Right lobe of liver (tissue), 6 donors: Measurements from ENCODE around the gene DNAAF2. TPM values are rescaled to one million over a fixed set of nuclear protein-coding genes. Genes with fewer than 3 reads are reported as not detected.

Source experiments
- ATAC-seq, 4 donors: fragments of 200-7000 bp; cut with Tn5 transposase; one replicate each; pipeline ENCODE4 v1.9.1; 2020; ENCODE audit warnings: mild to moderate bottlenecking in 4 of 4, moderate library complexity in 4 of 4
- DNase-seq, 3 donors: peaks; one replicate each; pipeline ENCODE4 v3.0.0-alpha.2; 2020
- H3K27ac ChIP-seq, 3 donors: fragments of 200-600 bp; one replicate each; pipeline ENCODE4 v1.8.0; 2022
- H3K27me3 ChIP-seq, 2 donors: fragments of 200-600 bp; one replicate each; pipeline ENCODE4 v1.8.0; 2022
- H3K36me3 ChIP-seq, 4 donors: fragments of 200-600 bp; sonication (generic) in 1 of 4; one replicate each; pipeline versions ENCODE4 v1.5.1 to v1.8.0; 2017 to 2022; ENCODE audit warnings: control low read depth in 1 of 4
- H3K4me1 ChIP-seq, 4 donors: fragments of 200-600 bp; sonication (generic) in 1 of 4; one replicate each; pipeline versions ENCODE4 v1.5.1 to v1.8.0; 2017 to 2022; ENCODE audit warnings: control low read depth in 1 of 4
- H3K4me3 ChIP-seq, 3 donors: fragments of 200-600 bp; one replicate each; pipeline ENCODE4 v1.8.0; 2022
- H3K9me3 ChIP-seq, 4 donors: fragments of 200-600 bp; sonication (generic) in 1 of 4; one replicate each; pipeline versions ENCODE4 v1.5.1 to v1.8.0; 2017 to 2022; ENCODE audit warnings: control low read depth in 1 of 4
- CTCF ChIP-seq, 4 donors: fragments of 200-600 bp in 3 of 4; fragments of 450-650 bp in 1 of 4; IDR thresholded peaks; one replicate each; pipeline versions ENCODE4 v1.5.1 to v1.8.0; 2016 to 2022; ENCODE audit warnings: antibody characterized with exemption in 4 of 4, mild to moderate bottlenecking in 2 of 4
- POLR2A ChIP-seq: fragments of 450-650 bp; IDR thresholded peaks from one replicate; pipeline ENCODE4 v1.6.1; 2017; ENCODE audit warnings: antibody characterized with exemption, mild to moderate bottlenecking
- WGBS: methylation state at CpG from one replicate; pipeline ENCODE4 v1.1.6; 2018; ENCODE audit warnings: low coverage, low lambda C conversion rate; ENCODE audit not compliant: insufficient coverage; ENCODE audit errors: missing lambda C conversion rate; 5-methylcytosine and 5-hydroxymethylcytosine counted together
- intact Hi-C, 2 donors: fragments of 100-400 bp; cut with DNase I; formaldehyde crosslinking; loops; one replicate each; pipeline versions ENCODE4 v1.11.2 to v1.14.1; 2022
- small RNA-seq, 2 experiments: library from RNA; depleted of rRNA; stranded (forward); fragments of <200 nt; gene quantifications; one replicate each; pipeline ENCODE3, GENCODE V24; 2016
- total RNA-seq, 6 experiments: library from RNA; depleted of rRNA in 2 of 6; stranded (reverse); fragments of >200 nt in 2 of 6; fragmentation: NEBNext Ultra II Directional in 3 of 6; extraction: Animal tissue kit (Norgen Biotek cat#: 25700) in 3 of 6; gene quantifications; one replicate each; pipeline versions ENCODE4 v1.1.0 to v1.2.4, GENCODE V29; 2016 to 2023
- donor health status: DM: no; HTN: yes; CAD: no.
- donor health status: DM: no; HTN: no; CAD: no.
- donor health status: DM: no; HTN: no; CAD: no.
- donor health status: DM: no; HTN: yes; CAD: no.
- donor health status: DM: no; HTN: yes; CAD: no.

Gene DNAAF2
- total RNA-seq, 6 experiments from 2014 or later = 2.6 to 9.7 (median 6.0) TPM

DNA sequence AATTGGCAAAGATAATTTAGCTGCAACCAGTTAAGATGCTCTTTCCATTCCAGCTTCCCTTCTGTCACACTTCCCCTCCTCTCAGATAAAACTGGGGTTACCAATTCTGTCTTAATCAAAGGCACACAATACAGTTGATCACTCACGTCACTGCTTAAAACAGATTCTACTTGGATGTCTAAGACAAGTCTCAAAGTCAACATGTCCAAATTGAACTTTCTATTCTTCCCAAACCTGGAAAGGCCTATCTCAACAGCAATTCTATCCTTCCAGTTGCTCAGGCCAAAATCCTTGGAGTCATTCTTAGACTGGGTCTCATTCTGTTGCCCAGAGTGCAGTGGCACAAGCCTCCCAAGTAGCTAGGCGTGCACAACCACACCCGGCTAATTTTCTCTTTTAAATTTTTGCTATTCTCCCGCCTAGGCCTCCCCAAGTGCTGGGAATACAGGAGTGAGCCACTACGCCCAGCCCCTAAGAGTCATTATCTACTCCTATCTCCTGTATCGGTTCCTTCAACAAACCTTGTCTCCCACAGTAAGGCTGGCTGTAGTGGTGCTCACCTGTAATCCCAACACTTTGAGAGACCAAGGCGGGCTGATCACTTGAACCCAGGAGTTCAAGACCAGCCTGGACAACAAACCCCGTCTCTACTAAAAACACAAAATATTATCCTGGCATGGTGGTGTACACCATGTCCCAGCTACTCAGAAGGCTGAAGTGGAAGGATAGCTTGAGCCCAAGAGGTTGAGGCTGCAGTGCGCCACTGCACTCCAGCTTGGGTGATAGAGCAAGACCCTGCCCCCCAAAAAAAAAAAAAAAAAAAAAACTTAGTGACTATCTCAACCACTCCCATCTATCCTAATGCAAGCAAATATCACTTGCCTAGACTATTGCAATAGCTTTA is 53.6 kb downstream of the DNAAF2 start:
- Histone ChIP-seq H3K27ac (no peak overlapping the region), H3K36me3 (peaks cover 0 to 38% (median 12%) of the 10 kb centered on the region in 4 donors), H3K4me3 (no peak overlapping the region), H3K27me3 (no peaks in the 10 kb centered on the region), H3K9me3 (no peaks in the 10 kb centered on the region), H3K4me1 (peaks cover 0 to 26% (median 6%) of the 10 kb centered on the region in 4 donors)
- 73% methylated on average over 8 of the region's 9 CpGs for WGBS
- ATAC-seq (no peak), DNase-seq (no peak)
- intact Hi-C loops = no loop called here
- TF ChIP-seq POLR2A (no peak), CTCF (IDR thresholded peaks at IDR 0.05) (no peak)

GRCh38 chr14:49579841-49580240 is 55.2 kb downstream of the DNAAF2 start:
- TF ChIP-seq POLR2A (no peak), CTCF (IDR thresholded peaks at IDR 0.05) (no peak)
- ATAC-seq = no peak
- no peak overlapping the region for H3K4me3 ChIP-seq
- 100% methylated on average over 2 of the region's 2 CpGs for WGBS
- H3K27ac ChIP-seq = no peak overlapping the region
- no peaks in the 10 kb centered on the region for H3K27me3 ChIP-seq
- intact Hi-C loops = no loop called here
- peaks cover 0 to 20% (median 4%) of the 10 kb centered on the region in 4 donors for H3K4me1 ChIP-seq
- no peaks in the 10 kb centered on the region for H3K9me3 ChIP-seq
- DNase-seq = no peak
- H3K36me3 ChIP-seq = peaks cover 0 to 41% (median 13%) of the 10 kb centered on the region in 4 donors

GRCh38 chr14:49578141-49578540 is 56.9 kb downstream of the DNAAF2 start:
- intact Hi-C loops = no loop called here
- Histone ChIP-seq H3K27me3 (no peaks in the 10 kb centered on the region), H3K27ac (no peak overlapping the region), H3K9me3 (no peaks in the 10 kb centered on the region), H3K4me3 (no peak overlapping the region), H3K4me1 (peaks cover 0 to 3% (median 0%) of the 10 kb centered on the region in 4 donors), H3K36me3 (peaks cover 0 to 26% (median 9%) of the 10 kb centered on the region in 4 donors)
- ATAC-seq (no peak), DNase-seq (no peak)
- TF ChIP-seq POLR2A = no peak
- TF ChIP-seq CTCF (IDR thresholded peaks at IDR 0.05) = no peak
- 80% methylated on average over 1 of the region's 1 CpG for WGBS

Small RNAs within 50 kb of the gene (small RNA-seq; reads per million reads assigned to genes)
- 0 reads per million in 2 experiments for gene AL139099.3
- 0 reads per million in 2 experiments for gene AL139099.4
- gene RF00019 = 0 reads per million in 2 experiments
- gene RNU6ATAC30P = 0 reads per million in 2 experiments

Other genes starting within 250 kb of the DNAAF2 start
- 1,000 to 10,000 TPM in 2 of 6 experiments, 100 to 1,000 TPM in 4; 431 to 1,761 (median 531) TPM for gene RPS29, start 48.9 kb downstream of the DNAAF2 start, total RNA-seq
- gene LRR1, start 36.3 kb downstream of the DNAAF2 start, total RNA-seq = 1 to 10 TPM; 3.1 to 5.6 (median 4.3) TPM
- 100 to 1,000 TPM in 2 of 6 experiments, 10 to 100 TPM in 4; 67.4 to 157 (median 82.7) TPM for gene RPL36AL, start 14.6 kb downstream of the DNAAF2 start, total RNA-seq
- 10 to 100 TPM; 26.1 to 37.0 (median 30.5) TPM for gene MGAT2, start 14.4 kb downstream of the DNAAF2 start, total RNA-seq
- gene POLE2, start 53.0 kb upstream of the DNAAF2 start, total RNA-seq = 1 to 10 TPM in 5 of 6 experiments, under 1 TPM in 1; 0.73 to 9.0 (median 4.2) TPM
- gene KLHDC1, start 57.9 kb upstream of the DNAAF2 start, total RNA-seq = 1 to 10 TPM; 1.1 to 3.4 (median 2.1) TPM
- gene KLHDC2, start 132.9 kb upstream of the DNAAF2 start, total RNA-seq = 10 to 100 TPM; 34.0 to 69.6 (median 49.7) TPM
- 10 to 100 TPM; 15.3 to 29.9 (median 23.4) TPM for gene NEMF, start 217.5 kb upstream of the DNAAF2 start, total RNA-seq